Measurements from ENCODE around the gene BCAM. TPM values are rescaled to one million over a fixed set of nuclear protein-coding genes. Genes with fewer than 3 reads are reported as not detected.

Gene BCAM
- total and polyA plus RNA-seq, 2 of the 4 experiments (the other 2 are of a cell fraction): 2.3 to 35.7 TPM

GRCh38 chr19:44770550-44771257, 38.2 kb upstream of the BCAM start:
- ChIA-PET CTCF (interaction anchor here (0.5 to 6.0 kb wide), 16 partner anchors 13 to 332 kb away, joined by 3 to 71 read pairs (median 4); no protein-coding TSS in a partner anchor), POLR2A (ENCODE audit: unreplicated experiment) (no interaction called here)
- Histone ChIP-seq H4K91ac (ENCODE audit: insufficient read depth, low read depth, low read length) (peak overlapping the region; percentile 85; the same call in 1 of the 2 replicates), H3K56ac (ENCODE audit: extremely low read depth, insufficient read depth, low read length) (peak overlapping the region; percentile 5; the same call in 1 of the 2 replicates), H2BK5ac (ENCODE audit: low read depth, low read length, poor library complexity, severe bottlenecking) (peak overlapping the region; percentile 64), H2BK20ac (ENCODE audit: low read depth, low read length) (peak overlapping the region; percentile 97), H3K14ac (replicated peaks; ENCODE audit: low read depth, low read length) (peak overlapping the region; percentile 98), H4K5ac (ENCODE audit: low read depth, low read length) (peak overlapping the region; percentile 66), H2AK9ac (replicated peaks; ENCODE audit: low read depth, low read length, poor library complexity) (no peak overlapping the region), H3K79me1 (ENCODE audit: low read depth in 1 of 2, low read length in 2 of 2) (no peaks in the 10 kb centered on the region; a peak in 1 of 4 replicates), H3K4me3 (ENCODE audit: insufficient read depth, low read depth, low read length) (no peak overlapping the region), H3K4me2 (ENCODE audit: low read depth, low read length) (peak overlapping the region; percentile 76), H3K27ac (ENCODE audit: insufficient read depth, low read length) (peak overlapping the region; percentile 59), H3K4me1 (ENCODE audit: control insufficient read depth, insufficient read depth, low read length) (peaks cover 12% of the 10 kb centered on the region), H3K9me1 (ENCODE audit: insufficient read depth, low read length) (peaks cover 10% of the 10 kb centered on the region), H4K8ac (ENCODE audit: low read depth in 2 of 2, low read length in 2 of 2) (peak overlapping the region; percentile 74 to 98; a peak in 3 of 4 replicates), H3K18ac (ENCODE audit: low read depth, low read length) (peak overlapping the region; percentile 74), H4K20me1 (ENCODE audit: insufficient read depth, low read length) (no peaks in the 10 kb centered on the region), H3K27me3 (ENCODE audit: control insufficient read depth, insufficient read depth, low read length) (no peaks in the 10 kb centered on the region), H2AFZ (replicated peaks; ENCODE audit: low read length, poor library complexity) (peak overlapping the region; percentile 68), H2AK5ac (ENCODE audit: low read depth, low read length) (peak overlapping the region; percentile 78), H3K36me3 (ENCODE audit: control insufficient read depth, insufficient read depth, low read length) (no peaks in the 10 kb centered on the region), H3K4ac (ENCODE audit: low read depth, low read length) (peak overlapping the region; percentile 92), H3K9me3 (ENCODE audit: control insufficient read depth, insufficient read depth, low read length) (peaks cover 3% of the 10 kb centered on the region; the same call in 1 of the 2 replicates), H3K9ac (ENCODE audit: low read depth, low read length) (peak overlapping the region; percentile 72), H2BK120ac (ENCODE audit: low read depth, low read length) (peak overlapping the region; percentile 96), H2BK15ac (ENCODE audit: low read depth, low read length) (peak overlapping the region; percentile 94), H3K23ac (ENCODE audit: low read depth, low read length) (peak overlapping the region; percentile 74; the same call in 1 of the 2 replicates)
- no CpG with 5 or more reads among the region's 15 CpGs for WGBS, 2 experiments (ENCODE audit: extremely low coverage in 2 of 2, insufficient read length in 1 of 2)
- intact Hi-C loops (cut with micrococcal nuclease): loop anchor here (1.0 to 5.0 kb wide), 3 partner anchors 46 to 183 kb away; no protein-coding TSS in a partner anchor
- TF ChIP-seq RAD21 (IDR thresholded peaks at IDR 0.05; ENCODE audit: low read length) (peak; percentile 95), MAFK (IDR thresholded peaks at IDR 0.05; ENCODE audit: low read depth, low read length) (no peak), BHLHE40 (IDR thresholded peaks at IDR 0.05; ENCODE audit: low read depth, low read length) (no peak), SMC3 (IDR thresholded peaks at IDR 0.05; ENCODE audit: low read depth, low read length) (peak; percentile 91), MAZ (IDR thresholded peaks at IDR 0.05; ENCODE audit: borderline replicate concordance, low read depth, low read length) (peak; percentile 48; the same call in 1 of the 2 replicates), CTCF (conservative IDR thresholded peaks at IDR 0.05; ENCODE audit: low read depth, low read length) (peak; percentile 95)
- in situ Hi-C loops (cut with MboI; ENCODE audit: low sequenced_read_pairs): loop anchor here (5.0 kb wide), 1 partner anchor 48 kb away; no protein-coding TSS in a partner anchor
- BruUV-seq (replicated peaks): no TSS peak
- dilution Hi-C loops (cut with HindIII; ENCODE audit: low sequenced_read_pairs, unreplicated experiment): no loop called here
- DNase-seq (peak; percentile 91), ATAC-seq (ENCODE audit: low read depth) (peak; percentile 93)
